ENCODE data around the gene PTH1R.

The PTH1R gene

DNA sequence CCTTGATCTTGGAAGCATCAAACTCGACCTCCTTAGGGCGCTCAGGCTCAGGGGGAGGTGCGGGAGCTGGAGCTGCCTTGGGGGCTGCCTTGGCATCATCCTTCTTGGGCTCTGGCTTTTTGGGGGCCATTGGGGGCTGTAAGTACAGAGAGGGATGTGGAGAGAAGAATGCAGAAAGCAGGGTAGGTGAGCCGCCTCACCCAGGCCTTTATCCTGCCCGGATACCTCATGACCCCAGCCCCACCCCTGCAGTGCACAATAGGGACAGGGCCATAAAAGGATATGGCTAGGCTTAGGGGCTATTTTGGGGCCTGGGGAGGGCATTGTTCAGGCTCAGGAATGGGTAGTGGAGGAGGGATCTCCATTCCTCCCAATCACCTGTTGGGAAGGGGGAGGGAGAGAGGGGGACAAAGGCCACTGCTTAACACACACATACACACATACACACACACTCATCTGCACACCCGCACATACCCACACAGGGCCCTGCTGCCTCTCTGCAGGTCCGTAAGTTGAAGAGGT, 14.2 kb upstream of the PTH1R start, which contains the start of gene MYL3:
MYL3 (minus strand) TSS at position 184 of the 522 bp plus-strand sequence; CDS start at position 130, 54 bp downstream.
- TF ChIP-seq, protein P1, sequence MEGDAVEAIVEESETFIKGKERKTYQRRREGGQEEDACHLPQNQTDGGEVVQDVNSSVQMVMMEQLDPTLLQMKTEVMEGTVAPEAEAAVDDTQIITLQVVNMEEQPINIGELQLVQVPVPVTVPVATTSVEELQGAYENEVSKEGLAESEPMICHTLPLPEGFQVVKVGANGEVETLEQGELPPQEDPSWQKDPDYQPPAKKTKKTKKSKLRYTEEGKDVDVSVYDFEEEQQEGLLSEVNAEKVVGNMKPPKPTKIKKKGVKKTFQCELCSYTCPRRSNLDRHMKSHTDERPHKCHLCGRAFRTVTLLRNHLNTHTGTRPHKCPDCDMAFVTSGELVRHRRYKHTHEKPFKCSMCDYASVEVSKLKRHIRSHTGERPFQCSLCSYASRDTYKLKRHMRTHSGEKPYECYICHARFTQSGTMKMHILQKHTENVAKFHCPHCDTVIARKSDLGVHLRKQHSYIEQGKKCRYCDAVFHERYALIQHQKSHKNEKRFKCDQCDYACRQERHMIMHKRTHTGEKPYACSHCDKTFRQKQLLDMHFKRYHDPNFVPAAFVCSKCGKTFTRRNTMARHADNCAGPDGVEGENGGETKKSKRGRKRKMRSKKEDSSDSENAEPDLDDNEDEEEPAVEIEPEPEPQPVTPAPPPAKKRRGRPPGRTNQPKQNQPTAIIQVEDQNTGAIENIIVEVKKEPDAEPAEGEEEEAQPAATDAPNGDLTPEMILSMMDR (IDR thresholded peaks at IDR 0.05; ENCODE audit: low read depth, low read length, missing control alignments): no peak
- no peak within 1 kb of the TSS for H3K4me3 ChIP-seq (ENCODE audit: low read depth, low read length)
- in situ Hi-C loops (cut with HindIII; ENCODE audit: low sequenced_read_pairs): no loop called here
- no peak for DNase-seq (ENCODE audit: low read depth)

DNA sequence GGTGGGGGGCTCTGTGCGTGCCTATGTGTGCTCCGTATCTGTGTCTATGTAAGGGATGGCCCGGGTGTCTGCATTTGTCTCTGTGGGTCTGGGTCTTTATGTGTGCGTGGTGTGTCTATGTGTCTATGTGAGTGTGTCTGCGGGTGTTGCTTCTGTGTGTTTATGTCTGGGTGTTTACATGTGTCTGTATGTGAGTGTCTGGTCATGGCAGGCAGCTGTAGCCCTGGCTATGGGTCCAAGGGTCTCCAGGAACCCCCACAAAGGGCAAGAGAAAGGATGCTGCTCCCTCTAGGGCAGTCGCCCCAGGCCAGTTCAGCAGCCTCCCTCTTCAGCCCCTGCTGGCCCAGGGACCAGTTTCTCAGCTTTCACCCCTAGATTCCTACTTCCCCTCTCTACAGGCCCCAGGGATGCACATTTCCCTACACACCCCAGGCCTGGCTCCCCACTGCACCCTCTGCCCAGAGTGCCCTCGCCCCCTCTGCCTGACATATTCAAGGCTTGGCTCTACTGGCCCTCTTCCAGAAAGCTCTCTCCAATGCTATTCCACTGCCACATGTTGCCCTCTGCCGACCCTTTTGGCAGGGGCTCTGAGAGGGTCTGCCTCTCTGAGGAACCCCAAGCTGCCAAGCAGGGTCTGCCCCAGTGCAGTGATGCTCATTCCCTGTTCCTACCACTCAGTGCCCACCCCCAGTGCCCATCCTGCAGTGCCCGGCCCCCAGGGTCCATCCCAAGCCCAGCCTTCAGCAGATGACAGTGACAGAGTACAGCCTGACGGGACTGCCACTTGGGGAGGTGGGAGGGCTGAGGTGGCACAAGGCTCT, 13.2 kb upstream of the PTH1R start:
- no peak overlapping the region for H3K4me3 ChIP-seq (ENCODE audit: low read depth, low read length)
- in situ Hi-C loops (cut with HindIII; ENCODE audit: low sequenced_read_pairs): no loop called here
- no peak for DNase-seq (ENCODE audit: low read depth)
- TF ChIP-seq, protein P1 (IDR thresholded peaks at IDR 0.05; ENCODE audit: low read depth, low read length, missing control alignments): no peak

DNA sequence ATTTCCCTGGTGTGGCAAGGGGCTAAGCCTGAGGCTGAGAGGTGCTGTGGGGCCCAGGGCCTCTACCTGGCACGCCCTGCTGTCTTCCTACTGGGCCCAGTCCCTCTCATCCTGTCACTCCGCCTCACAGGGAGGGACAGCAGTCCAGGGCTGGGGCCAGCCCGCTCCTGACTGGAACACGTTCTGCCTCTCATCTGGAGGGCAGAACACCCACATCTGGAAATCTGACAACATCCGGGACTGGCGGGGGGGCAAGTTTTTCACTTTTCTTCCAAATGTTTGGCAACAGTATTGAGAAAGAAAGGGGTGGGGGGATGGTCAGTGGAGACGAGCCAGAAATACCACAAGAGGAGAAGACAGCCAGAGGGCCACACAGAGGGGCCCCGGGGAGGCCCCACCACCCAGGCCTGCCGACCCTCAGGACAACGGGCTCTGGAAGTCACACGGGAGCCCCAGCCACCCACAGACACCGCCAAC, 12.5 kb upstream of the PTH1R start:
- in situ Hi-C loops (cut with HindIII; ENCODE audit: low sequenced_read_pairs): no loop called here
- H3K4me3 ChIP-seq (ENCODE audit: low read depth, low read length): no peak overlapping the region
- DNase-seq (ENCODE audit: low read depth): no peak
- TF ChIP-seq, protein P1 (IDR thresholded peaks at IDR 0.05; ENCODE audit: low read depth, low read length, missing control alignments): no peak

DNA sequence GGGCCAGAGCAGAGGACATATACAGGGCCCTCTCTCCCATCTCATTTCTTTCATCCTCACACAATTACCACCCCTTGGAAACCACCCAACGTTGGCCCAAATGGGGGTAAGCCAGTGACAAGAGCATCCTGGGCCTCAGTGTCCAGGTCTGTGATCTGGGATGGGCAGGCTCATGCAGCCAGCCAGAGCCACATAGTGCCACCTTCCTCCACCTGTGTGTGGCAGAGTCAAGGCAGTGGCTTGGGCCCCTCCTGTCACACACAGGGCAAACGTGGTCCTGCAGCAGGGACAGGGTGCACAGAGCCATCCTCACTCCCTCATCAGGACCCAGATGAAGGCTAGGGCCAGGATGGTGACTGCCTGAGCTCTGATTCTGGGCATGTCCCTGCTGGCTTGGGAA, 12.0 kb upstream of the PTH1R start:
- in situ Hi-C loops (cut with HindIII; ENCODE audit: low sequenced_read_pairs): no loop called here
- TF ChIP-seq, protein P1 (IDR thresholded peaks at IDR 0.05; ENCODE audit: low read depth, low read length, missing control alignments): no peak
- DNase-seq (ENCODE audit: low read depth): no peak
- no peak overlapping the region for H3K4me3 ChIP-seq (ENCODE audit: low read depth, low read length)

DNA sequence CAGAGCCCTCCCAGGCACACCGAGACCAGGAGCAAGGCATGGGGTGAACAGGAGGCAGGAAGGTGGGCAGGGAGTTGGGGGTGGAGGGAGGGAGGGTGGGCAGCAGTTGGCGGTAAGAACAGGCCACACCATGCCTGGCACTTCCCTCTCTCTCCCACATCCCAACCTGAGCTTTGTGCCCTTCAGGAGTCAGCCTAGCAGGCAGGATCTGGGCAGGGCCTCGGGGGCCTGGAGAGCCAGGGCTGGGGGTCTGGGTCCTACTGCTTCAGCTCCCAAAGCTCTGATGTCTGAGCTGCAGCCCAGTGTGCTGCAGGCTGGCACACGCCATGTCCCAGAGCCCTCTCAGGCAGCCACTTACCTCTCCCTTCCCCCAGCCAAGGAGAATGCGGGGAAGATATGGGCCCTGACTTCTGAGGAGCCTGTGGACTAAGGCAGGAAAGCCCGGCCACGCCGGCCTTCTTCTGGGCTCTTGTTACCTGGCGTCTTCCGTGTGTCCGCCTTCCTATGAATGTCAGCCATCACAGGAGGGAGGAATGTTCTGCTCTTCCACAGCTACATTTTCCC, 11.4 kb upstream of the PTH1R start:
- no peak overlapping the region for H3K4me3 ChIP-seq (ENCODE audit: low read depth, low read length)
- no peak for DNase-seq (ENCODE audit: low read depth)
- TF ChIP-seq, protein P1 (IDR thresholded peaks at IDR 0.05; ENCODE audit: low read depth, low read length, missing control alignments): no peak
- in situ Hi-C loops (cut with HindIII; ENCODE audit: low sequenced_read_pairs): no loop called here

DNA sequence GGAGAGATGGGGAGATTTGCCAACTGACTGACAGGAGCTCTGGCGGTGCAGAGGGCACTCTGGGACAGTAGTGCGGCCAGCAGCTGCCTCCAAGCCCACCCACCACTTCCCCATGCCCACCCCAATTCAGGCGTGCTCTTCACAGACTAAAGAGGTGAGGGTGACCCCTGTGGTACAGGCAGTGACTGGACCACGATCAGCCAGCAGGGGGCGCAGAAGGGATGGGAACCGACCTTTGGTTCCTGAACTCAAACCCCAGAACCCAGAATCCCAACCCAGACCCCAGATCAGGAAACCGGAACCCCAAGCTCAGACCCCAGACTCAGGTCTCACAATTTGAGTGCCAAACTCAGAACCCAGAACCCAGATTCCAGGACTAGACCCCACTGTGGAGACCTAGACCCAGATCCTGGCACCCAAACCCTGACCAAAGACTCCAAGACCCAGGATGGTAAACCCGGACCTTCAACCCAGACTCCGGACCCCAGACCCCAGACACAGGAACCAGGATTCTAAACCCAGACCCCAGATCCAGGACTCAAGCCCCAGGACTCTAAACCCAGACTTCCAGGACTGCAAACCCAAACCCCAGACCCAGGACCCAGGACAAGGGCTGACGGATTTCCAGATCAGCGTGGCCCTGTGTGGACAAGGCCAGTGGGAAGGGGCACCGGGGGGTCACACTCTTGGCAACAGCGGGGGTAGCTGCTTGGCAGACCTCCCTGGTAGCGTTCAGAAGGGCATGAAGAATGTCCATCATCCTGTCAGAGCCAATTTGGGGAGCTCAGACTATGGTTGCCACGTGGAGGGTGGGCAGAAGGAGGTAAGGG, 10.6 kb upstream of the PTH1R start:
- H3K4me3 ChIP-seq (ENCODE audit: low read depth, low read length): no peak overlapping the region
- in situ Hi-C loops (cut with HindIII; ENCODE audit: low sequenced_read_pairs): no loop called here
- TF ChIP-seq, protein P1 (IDR thresholded peaks at IDR 0.05; ENCODE audit: low read depth, low read length, missing control alignments): peak; percentile 91
- DNase-seq (ENCODE audit: low read depth): no peak
